NT2/D1 (cell line): Measurements from ENCODE around the gene PCDHB16.
"Not testable (repeated sequence)": the region's sequence is repeated elsewhere in the genome, so short reads cannot be mapped to it uniquely, and the experiment has no call there.

ENCODE experiments used
- SUZ12 ChIP-seq: IDR thresholded peaks from 2 replicates; pipeline ENCODE4 v1.6.1; 2011; ENCODE audit not compliant: insufficient read length, insufficient read depth; ENCODE audit errors: extremely low read depth
- YY1 ChIP-seq: IDR thresholded peaks from 2 replicates; pipeline ENCODE4 v1.6.1; 2011; ENCODE audit not compliant: insufficient read length, insufficient read depth

GRCh38 chr5:141216035-141216434 is 33.8 kb downstream of the PCDHB16 start:
- TF ChIP-seq SUZ12, YY1: not testable (repeated sequence)
